8988T (cell line): ENCODE measurements around the gene INPP1.

ENCODE experiments used
- DNase-seq: peaks from one replicate; pipeline ENCODE4 v3.0.0; 2011

INPP1 gene

GRCh38 chr2:190412966-190413365 lies 69.6 kb downstream of the INPP1 start:
- no peak for DNase-seq

GRCh38 chr2:190413421-190413820 lies 70.0 kb downstream of the INPP1 start:
- no peak for DNase-seq

GRCh38 chr2:190415251-190415650 lies 71.9 kb downstream of the INPP1 start:
- DNase-seq = no peak

- no peak for DNase-seq
These were observed 72.7 kb downstream of the INPP1 start for GRCh38 chr2:190415794-190416775.

GRCh38 chr2:190417045-190417842 lies 73.9 kb downstream of the INPP1 start:
- no peak for DNase-seq

GRCh38 chr2:190418727-190419126 lies 75.3 kb downstream of the INPP1 start:
- no peak for DNase-seq

GRCh38 chr2:190420801-190421200 lies 77.4 kb downstream of the INPP1 start:
- no peak for DNase-seq
